ENCODE data around the gene LPCAT4. TPM values are rescaled to one million over a fixed set of nuclear protein-coding genes. Genes with fewer than 3 reads are reported as not detected.

LPCAT4 gene
- total RNA-seq = 9.5 and 16.6 TPM in 2 replicates

GRCh38 chr15:34367101-34368081, at the start of gene LPCAT4:
TSS of gene LPCAT4 (minus strand) at chr15:34367196. CDS start at chr15:34367100, 96 bp downstream.

GRCh38 chr15:34342737-34343575, 24.0 kb downstream of the LPCAT4 start, which contains the start of the genes NOP10 and NUTM1:
TSS of gene NOP10 (minus strand) at chr15:34343136. CDS start at chr15:34343073, 63 bp downstream.
TSS of gene NUTM1 (plus strand) at chr15:34343315. CDS start at chr15:34343697, 382 bp downstream.

GRCh38 chr15:34337557-34338306, 29.3 kb downstream of the LPCAT4 start, which contains the start of gene SLC12A6:
TSS of gene SLC12A6 (minus strand) at chr15:34337781. CDS start at chr15:34336680, 1,101 bp downstream.

Other genes with a start within 250 kb of the LPCAT4 start
- gene KATNBL1, start 157.1 kb downstream of the LPCAT4 start, total RNA-seq = 64.0 and 79.2 TPM in 2 replicates
- 164 and 265 TPM in 2 replicates for gene EMC4, start 142.2 kb downstream of the LPCAT4 start, total RNA-seq
- gene SLC12A6, start 29.4 kb downstream of the LPCAT4 start, total RNA-seq = 25.0 and 29.5 TPM in 2 replicates
- gene NOP10, start 24.1 kb downstream of the LPCAT4 start, total RNA-seq = 134 and 210 TPM in 2 replicates
- not detected in 2 replicates for gene NUTM1, start 23.9 kb downstream of the LPCAT4 start, total RNA-seq
- 29.4 and 37.6 TPM in 2 replicates for gene GOLGA8A, start 70.6 kb upstream of the LPCAT4 start, total RNA-seq
- gene GOLGA8B, start 216.5 kb upstream of the LPCAT4 start, total RNA-seq = 18.5 and 26.7 TPM in 2 replicates

Measured in uterine smooth muscle cell (primary cell).